SU-DHL-6 (cell line): ENCODE measurements around the gene POLR2H.

Source experiments
- EZH2phosphoT487 ChIP-seq: fragments of 200-600 bp; sonication (generic), shearing (Covaris generic); conservative IDR thresholded peaks from 2 replicates; pipeline ENCODE4 v1.6.1; 2018; ENCODE audit warnings: mild to moderate bottlenecking, antibody characterized with exemption, low read length, moderate library complexity, mixed read lengths
- TF ChIP-seq, protein P1 (sequence below): fragments of 200-600 bp; sonication (generic); IDR thresholded peaks from one replicate; pipeline ENCODE4 v1.5.1; 2017; ENCODE audit warnings: antibody characterized with exemption, mild to moderate bottlenecking, low read length, moderate library complexity; ENCODE audit not compliant: insufficient read depth, poor library complexity, severe bottlenecking

DNA sequence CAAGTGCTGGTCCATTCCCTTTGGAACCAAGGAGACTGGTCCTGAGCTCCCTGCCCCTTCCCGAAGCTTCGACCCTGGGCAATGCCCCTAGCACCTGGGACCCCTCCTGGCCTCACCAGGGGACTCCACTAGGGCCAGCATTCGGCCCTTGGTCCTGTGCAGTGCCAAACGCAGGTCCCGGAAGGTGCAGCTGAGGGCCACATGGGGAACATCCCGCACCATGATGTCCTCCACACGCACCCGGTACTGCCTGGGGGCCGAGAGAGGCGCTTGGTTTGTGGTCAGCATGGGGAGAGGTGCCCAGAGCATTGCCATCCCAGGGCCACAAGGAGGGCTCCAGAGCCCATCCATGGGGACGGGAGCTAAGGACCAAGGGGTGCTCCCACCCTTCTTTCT, 8.0 kb upstream of the POLR2H start:
- TF ChIP-seq, protein P1, sequence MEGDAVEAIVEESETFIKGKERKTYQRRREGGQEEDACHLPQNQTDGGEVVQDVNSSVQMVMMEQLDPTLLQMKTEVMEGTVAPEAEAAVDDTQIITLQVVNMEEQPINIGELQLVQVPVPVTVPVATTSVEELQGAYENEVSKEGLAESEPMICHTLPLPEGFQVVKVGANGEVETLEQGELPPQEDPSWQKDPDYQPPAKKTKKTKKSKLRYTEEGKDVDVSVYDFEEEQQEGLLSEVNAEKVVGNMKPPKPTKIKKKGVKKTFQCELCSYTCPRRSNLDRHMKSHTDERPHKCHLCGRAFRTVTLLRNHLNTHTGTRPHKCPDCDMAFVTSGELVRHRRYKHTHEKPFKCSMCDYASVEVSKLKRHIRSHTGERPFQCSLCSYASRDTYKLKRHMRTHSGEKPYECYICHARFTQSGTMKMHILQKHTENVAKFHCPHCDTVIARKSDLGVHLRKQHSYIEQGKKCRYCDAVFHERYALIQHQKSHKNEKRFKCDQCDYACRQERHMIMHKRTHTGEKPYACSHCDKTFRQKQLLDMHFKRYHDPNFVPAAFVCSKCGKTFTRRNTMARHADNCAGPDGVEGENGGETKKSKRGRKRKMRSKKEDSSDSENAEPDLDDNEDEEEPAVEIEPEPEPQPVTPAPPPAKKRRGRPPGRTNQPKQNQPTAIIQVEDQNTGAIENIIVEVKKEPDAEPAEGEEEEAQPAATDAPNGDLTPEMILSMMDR = no peak
- no peak for TF ChIP-seq EZH2phosphoT487
